ENCODE measurements around the gene EDIL3. TPM values are rescaled to one million over a fixed set of nuclear protein-coding genes. Genes with fewer than 3 reads are reported as not detected.
A peak's percentile ranks its signal among the peaks of the same experiment; 100 is the strongest.

EDIL3 gene
- total RNA-seq, 1 experiment from 2014 or later = 17.6 TPM

DNA sequence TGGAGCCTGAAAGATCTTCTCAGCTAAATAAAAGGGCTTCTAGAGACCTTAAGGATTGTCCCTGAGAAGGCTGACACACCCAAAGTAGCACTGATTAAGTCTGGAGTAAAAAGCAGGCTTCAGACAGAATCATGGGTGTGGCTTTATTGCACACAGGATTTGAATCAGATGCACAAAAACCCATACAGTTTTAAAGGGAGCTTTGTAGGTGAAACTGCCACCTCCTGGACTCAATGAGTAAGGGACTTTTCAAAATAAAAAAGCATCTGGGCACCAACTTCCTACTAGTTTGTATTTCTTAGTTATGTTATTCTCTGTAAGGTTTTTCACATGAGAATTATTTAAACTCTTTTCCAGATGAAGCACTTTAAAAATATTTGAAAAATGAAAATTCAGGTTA, 129.4 kb downstream of the EDIL3 start:
- no peaks in the 10 kb centered on the region for H3K4me1 ChIP-seq (ENCODE audit: control insufficient read depth, insufficient read depth, low read length)
- ATAC-seq (no peak), DNase-seq (ENCODE audit: low read depth, low spot score) (no peak)
- no peak overlapping the region for H3K27ac ChIP-seq (ENCODE audit: low read length)
- TF ChIP-seq, protein P1, sequence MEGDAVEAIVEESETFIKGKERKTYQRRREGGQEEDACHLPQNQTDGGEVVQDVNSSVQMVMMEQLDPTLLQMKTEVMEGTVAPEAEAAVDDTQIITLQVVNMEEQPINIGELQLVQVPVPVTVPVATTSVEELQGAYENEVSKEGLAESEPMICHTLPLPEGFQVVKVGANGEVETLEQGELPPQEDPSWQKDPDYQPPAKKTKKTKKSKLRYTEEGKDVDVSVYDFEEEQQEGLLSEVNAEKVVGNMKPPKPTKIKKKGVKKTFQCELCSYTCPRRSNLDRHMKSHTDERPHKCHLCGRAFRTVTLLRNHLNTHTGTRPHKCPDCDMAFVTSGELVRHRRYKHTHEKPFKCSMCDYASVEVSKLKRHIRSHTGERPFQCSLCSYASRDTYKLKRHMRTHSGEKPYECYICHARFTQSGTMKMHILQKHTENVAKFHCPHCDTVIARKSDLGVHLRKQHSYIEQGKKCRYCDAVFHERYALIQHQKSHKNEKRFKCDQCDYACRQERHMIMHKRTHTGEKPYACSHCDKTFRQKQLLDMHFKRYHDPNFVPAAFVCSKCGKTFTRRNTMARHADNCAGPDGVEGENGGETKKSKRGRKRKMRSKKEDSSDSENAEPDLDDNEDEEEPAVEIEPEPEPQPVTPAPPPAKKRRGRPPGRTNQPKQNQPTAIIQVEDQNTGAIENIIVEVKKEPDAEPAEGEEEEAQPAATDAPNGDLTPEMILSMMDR (IDR thresholded peaks at IDR 0.05) = peak; percentile 17; the same call in 1 of the 2 replicates
- no peak for TF ChIP-seq POLR2AphosphoS5 (IDR thresholded peaks at IDR 0.05; ENCODE audit: low read depth, low read length)
- no peaks in the 10 kb centered on the region for H3K9me3 ChIP-seq (ENCODE audit: control insufficient read depth, insufficient read depth, low read depth, low read length)
- ChIA-PET POLR2A (no interaction called here), CTCF (no interaction called here)
- in situ Hi-C loops (cut with HindIII; ENCODE audit: low pct_unique_long_range_greater_than_20kb, low sequenced_read_pairs) (no loop called here), intact Hi-C loops (cut with micrococcal nuclease; ENCODE audit: unreplicated experiment) (no loop called here)
- no peak overlapping the region for H3K4me3 ChIP-seq (ENCODE audit: low read depth in 2 of 2, low read length in 2 of 2)
- H3K36me3 ChIP-seq (ENCODE audit: control insufficient read depth, insufficient read depth, low read length) = no peaks in the 10 kb centered on the region
- BruUV-seq (replicated peaks) = no TSS peak
- H3K27me3 ChIP-seq (ENCODE audit: control insufficient read depth, insufficient read depth, low read length) = no peaks in the 10 kb centered on the region

DNA sequence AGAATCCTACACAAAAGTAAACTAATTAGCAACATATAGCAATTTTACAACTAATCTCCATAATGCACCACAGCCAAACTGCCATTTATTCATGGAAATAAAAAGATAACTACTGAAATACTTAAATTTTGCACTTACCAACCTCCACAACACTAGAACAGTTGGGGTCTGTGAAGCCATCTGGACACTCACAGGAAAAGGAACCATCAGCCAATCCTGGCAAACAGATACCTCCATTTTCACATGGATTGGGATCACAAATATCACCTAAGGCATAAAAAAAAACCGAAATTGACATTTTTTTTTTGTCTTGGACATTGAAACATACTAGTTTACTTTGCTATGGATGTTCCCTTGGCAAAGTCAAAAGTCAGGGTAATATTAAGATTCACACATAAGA, 130.7 kb downstream of the EDIL3 start:
- intact Hi-C loops (cut with micrococcal nuclease; ENCODE audit: unreplicated experiment) = no loop called here
- in situ Hi-C loops (cut with HindIII; ENCODE audit: low pct_unique_long_range_greater_than_20kb, low sequenced_read_pairs) = no loop called here

More for the DNA sequence above, 130.7 kb downstream of the EDIL3 start:
- POLR2A ChIA-PET = no interaction called here
- H3K27me3 ChIP-seq (ENCODE audit: control insufficient read depth, insufficient read depth, low read length) = no peaks in the 10 kb centered on the region
- DNase-seq (ENCODE audit: low read depth, low spot score) (no peak), ATAC-seq (no peak)
- H3K9me3 ChIP-seq (ENCODE audit: control insufficient read depth, insufficient read depth, low read depth, low read length) = no peaks in the 10 kb centered on the region
- no peaks in the 10 kb centered on the region for H3K36me3 ChIP-seq (ENCODE audit: control insufficient read depth, insufficient read depth, low read length)
- no peaks in the 10 kb centered on the region for H3K4me1 ChIP-seq (ENCODE audit: control insufficient read depth, insufficient read depth, low read length)
- BruUV-seq (replicated peaks) = no TSS peak
- no peak overlapping the region for H3K27ac ChIP-seq (ENCODE audit: low read length)
- no peak for TF ChIP-seq POLR2AphosphoS5 (IDR thresholded peaks at IDR 0.05; ENCODE audit: low read depth, low read length)
- TF ChIP-seq, protein P2, sequence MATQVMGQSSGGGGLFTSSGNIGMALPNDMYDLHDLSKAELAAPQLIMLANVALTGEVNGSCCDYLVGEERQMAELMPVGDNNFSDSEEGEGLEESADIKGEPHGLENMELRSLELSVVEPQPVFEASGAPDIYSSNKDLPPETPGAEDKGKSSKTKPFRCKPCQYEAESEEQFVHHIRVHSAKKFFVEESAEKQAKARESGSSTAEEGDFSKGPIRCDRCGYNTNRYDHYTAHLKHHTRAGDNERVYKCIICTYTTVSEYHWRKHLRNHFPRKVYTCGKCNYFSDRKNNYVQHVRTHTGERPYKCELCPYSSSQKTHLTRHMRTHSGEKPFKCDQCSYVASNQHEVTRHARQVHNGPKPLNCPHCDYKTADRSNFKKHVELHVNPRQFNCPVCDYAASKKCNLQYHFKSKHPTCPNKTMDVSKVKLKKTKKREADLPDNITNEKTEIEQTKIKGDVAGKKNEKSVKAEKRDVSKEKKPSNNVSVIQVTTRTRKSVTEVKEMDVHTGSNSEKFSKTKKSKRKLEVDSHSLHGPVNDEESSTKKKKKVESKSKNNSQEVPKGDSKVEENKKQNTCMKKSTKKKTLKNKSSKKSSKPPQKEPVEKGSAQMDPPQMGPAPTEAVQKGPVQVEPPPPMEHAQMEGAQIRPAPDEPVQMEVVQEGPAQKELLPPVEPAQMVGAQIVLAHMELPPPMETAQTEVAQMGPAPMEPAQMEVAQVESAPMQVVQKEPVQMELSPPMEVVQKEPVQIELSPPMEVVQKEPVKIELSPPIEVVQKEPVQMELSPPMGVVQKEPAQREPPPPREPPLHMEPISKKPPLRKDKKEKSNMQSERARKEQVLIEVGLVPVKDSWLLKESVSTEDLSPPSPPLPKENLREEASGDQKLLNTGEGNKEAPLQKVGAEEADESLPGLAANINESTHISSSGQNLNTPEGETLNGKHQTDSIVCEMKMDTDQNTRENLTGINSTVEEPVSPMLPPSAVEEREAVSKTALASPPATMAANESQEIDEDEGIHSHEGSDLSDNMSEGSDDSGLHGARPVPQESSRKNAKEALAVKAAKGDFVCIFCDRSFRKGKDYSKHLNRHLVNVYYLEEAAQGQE (IDR thresholded peaks at IDR 0.05; ENCODE audit: insufficient read depth in 1 of 2, low read depth in 2 of 2, low read length in 1 of 2) = no peak
- TF ChIP-seq, protein P1 (IDR thresholded peaks at IDR 0.05) = no peak
- no peak for TF ChIP-seq TCF7L2 (IDR thresholded peaks at IDR 0.05; ENCODE audit: low read depth, low read length)
- no peak for TF ChIP-seq SIN3A (IDR thresholded peaks at IDR 0.05; ENCODE audit: borderline replicate concordance, insufficient read depth, low read depth, low read length)
- H3K4me3 ChIP-seq (ENCODE audit: low read depth in 2 of 2, low read length in 2 of 2) = no peak overlapping the region
- CTCF ChIA-PET = no interaction called here
